GM13976 (cell line): ENCODE results near the gene LAMA5.

Source experiments
- DNase-seq: peaks from one replicate; pipeline ENCODE4 v3.0.0; 2012; ENCODE audit warnings: low spot score
- CTCF ChIP-seq: IDR thresholded peaks from 2 replicates; pipeline ENCODE4 v1.5.1; 2012; ENCODE audit warnings: borderline replicate concordance, mild to moderate bottlenecking; ENCODE audit not compliant: insufficient read depth; ENCODE audit errors: extremely low read depth, missing control alignments, control extremely low read depth
- in situ Hi-C: fragments of 300-500 bp; cut with MboI; formaldehyde crosslinking; loops from one replicate; pipeline ENCODE4 v1.12.0; 2022; ENCODE audit warnings: low sequenced_read_pairs, mixed read lengths, inconsistent platforms; ENCODE audit not compliant: unreplicated experiment

Gene LAMA5

GRCh38 chr20:62344782-62345181, 22.3 kb downstream of the LAMA5 start:
- no peak for DNase-seq
- in situ Hi-C loops = no loop called here
- TF ChIP-seq CTCF = no peak

- no peak for DNase-seq
- TF ChIP-seq CTCF = no peak
- in situ Hi-C loops = no loop called here
Measured at GRCh38 chr20:62344092-62344491, 23.0 kb downstream of the LAMA5 start.

- in situ Hi-C loops = no loop called here
- TF ChIP-seq CTCF = no peak
- no peak for DNase-seq
Measured at GRCh38 chr20:62342910-62343309, 24.2 kb downstream of the LAMA5 start.

- no peak for TF ChIP-seq CTCF
Measured at GRCh38 chr20:62339647-62340062, 27.5 kb downstream of the LAMA5 start.

GRCh38 chr20:62338294-62338620, 28.9 kb downstream of the LAMA5 start:
- no peak for DNase-seq
- in situ Hi-C loops = no loop called here
- no peak for TF ChIP-seq CTCF

More at GRCh38 chr20:62339647-62340062, 27.5 kb downstream of the LAMA5 start:
- peak; percentile 76 for DNase-seq
- in situ Hi-C loops = no loop called here

GRCh38 chr20:62337558-62338293, 29.4 kb downstream of the LAMA5 start:
- in situ Hi-C loops = no loop called here
- TF ChIP-seq CTCF = no peak
- no peak for DNase-seq
